Erythroblast (primary cell): Measurements from ENCODE around the gene LRRC49.
A peak's percentile ranks its signal among the peaks of the same experiment; 100 is the strongest.
"Not testable (repeated sequence)": the region's sequence is repeated elsewhere in the genome, so short reads cannot be mapped to it uniquely, and the experiment has no call there.

Experiments used
- DNase-seq, 2 experiments: peaks; one replicate each; lab custom pipeline; 2025; lab: John Stamatoyannopoulos, UW
- GATA1 ChIP-seq: IDR thresholded peaks from 2 replicates; pipeline ENCODE4 v1.6.1; 2011; ENCODE audit warnings: low read depth, mild to moderate bottlenecking, control low read depth, low read length, moderate library complexity
- POLR2A ChIP-seq: IDR thresholded peaks from 2 replicates; pipeline ENCODE4 v1.6.1; 2011; ENCODE audit warnings: mild to moderate bottlenecking, low read length

Gene LRRC49

DNA sequence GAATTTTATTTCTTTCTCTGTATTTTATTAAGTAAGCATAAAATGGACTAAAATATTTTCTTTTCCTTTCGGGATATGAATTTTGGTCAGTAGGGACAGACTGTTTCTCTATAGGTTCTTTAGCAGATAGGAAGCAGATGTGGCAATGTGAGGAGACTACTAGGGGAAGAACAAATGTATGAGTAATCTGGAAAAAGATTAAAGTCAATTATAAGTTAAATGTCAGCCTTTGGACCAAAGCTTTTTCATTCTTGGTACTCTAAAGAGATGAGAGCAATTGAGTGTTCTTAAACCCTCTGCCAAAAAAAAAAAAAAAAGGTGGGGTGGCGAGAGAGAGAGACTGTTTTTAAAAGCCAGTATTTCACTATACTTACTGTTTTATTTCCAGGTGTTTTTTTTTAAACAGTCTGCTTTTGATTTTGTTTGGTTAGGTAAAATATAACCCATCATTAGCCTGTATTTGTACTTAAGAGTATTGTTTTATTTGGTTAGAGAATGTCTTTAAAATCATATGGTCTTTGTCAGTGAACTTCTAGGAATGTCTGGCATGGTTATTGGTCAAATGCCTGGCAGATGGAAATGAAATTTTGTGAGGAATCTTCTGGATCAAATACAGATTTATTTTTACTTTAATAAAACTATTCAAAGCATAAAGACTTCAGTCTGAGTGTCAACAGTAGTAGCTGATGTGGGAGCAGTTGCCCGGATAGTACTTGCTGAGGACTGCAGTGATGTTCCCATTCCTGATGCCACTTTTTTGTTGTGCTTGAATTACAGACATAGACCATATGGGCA lies 63.8 kb downstream of the LRRC49 start:
- TF ChIP-seq GATA1 (no peak), POLR2A (no peak)
- DNase-seq: no peak

DNA sequence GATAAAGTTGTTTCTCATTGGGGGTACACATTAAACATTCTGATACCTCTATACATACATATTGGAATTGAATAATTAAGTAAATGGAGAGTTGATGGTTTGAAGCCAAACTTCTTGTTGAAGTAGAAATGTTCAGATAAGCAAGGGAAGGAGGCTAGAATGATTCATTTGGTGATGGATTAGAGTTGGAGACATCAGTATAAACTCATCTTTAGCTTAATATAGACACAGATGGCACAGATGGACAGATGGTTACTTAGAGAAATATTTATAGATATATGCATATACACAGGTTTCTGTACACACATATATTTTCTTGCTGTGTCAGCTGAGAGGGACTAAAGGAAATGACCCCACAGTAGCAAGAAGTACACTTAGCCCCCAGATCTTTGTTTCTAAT lies 69.5 kb downstream of the LRRC49 start:
- TF ChIP-seq GATA1: no peak
- TF ChIP-seq POLR2A: no peak
- DNase-seq: no peak

DNA sequence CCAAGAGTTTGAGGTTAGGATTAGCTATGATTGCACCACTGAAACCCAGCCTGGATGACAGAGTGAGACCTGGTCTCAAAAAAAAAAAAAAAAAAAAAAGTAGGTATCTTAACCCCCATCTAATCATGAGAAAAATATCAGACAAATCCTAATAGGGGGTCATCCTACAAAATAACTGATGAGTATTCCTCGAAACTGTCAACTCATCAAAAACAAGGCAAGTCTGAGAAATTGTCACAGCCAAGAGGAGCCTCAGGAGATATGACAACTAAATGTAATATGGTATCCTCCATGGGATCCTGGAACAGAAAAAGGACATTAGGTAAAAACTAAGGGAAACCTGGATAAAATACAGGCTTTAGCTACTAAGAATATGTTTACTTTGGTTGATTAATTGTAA lies 70.6 kb downstream of the LRRC49 start:
- TF ChIP-seq POLR2A (no peak), GATA1 (no peak)
- no peak for DNase-seq

DNA sequence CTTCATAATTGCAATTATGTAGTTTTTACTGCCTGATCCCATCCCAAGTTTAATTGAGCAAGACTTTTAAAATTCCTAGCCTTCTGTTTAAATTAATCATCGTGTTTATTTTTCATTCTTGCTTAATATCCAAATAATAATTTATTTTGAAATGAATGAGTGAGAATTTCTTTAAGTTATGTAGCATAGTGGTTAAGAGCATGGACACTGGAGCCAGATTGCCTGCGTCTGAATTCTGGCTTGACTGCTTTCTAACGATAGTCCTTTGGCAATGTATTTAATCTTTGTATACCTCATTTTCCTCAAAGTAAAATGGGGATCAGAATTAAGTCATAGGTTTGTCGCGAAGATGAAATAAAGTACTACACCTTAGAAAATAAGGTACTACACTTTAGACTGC lies 71.4 kb downstream of the LRRC49 start:
- DNase-seq: no peak
- TF ChIP-seq GATA1: no peak
- TF ChIP-seq POLR2A: no peak

DNA sequence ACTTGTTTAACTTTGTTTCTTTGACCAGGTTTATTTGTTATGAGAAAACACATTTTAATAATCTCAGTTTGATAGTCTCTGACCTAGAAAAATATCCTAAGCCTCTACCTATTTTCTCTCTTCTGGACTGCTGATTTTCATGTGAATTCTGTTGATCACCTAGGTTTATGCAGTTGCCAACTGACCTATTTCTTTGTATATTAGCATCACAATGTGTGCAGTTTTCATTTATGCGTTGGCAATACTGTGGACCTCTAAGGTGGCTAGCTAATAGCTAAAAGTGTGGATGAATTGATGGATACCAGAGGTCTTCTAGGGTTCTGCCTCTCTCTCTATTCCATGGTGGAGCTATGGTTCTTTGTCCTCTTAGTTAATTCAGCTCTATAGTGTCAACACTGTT lies 72.1 kb downstream of the LRRC49 start:
- no peak for DNase-seq
- TF ChIP-seq POLR2A (no peak), GATA1 (no peak)

- no peak for TF ChIP-seq POLR2A
- no peak for TF ChIP-seq GATA1
- DNase-seq: no peak
Measured at GRCh38 chr15:70967646-70968045, 75.0 kb downstream of the LRRC49 start.

DNA sequence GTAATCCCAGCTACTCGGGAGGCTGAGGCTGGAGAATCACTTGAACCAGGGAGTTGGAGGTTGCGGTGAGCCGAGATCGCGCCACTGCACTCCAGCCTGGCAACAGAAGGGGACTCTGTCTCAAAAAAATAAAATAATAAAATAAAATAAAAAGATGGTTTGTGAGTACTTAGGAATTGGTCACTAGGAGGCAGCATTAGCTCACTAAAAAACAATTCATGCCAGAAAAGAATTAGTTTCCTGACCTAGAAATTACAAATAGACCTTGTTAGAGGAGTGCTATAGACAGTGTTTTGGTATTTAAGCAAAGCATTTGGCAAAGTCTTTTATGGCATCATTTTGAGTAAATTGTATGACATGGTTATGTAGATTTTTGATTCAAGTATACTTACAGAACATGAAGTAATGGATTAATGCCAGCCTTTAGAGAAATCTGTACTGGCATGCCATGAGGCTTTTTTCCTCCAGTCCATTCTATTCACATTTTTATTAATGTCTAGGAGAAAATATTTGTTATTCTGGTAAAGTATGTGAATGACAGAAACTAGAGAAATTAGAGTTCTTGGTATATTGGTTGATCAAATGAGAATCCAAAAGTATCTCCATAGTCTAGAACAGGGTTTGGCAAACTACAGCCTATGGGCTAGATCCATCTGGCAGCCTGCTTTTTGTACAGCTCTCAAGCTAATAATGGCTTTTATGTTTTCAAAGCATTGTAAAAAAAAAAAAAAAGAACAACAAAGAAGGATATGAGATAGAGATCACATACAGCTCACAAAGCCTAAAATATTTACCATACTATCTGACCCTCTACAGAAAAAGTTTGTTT lies 81.6 kb downstream of the LRRC49 start:
- no peak for TF ChIP-seq GATA1
- no peak for TF ChIP-seq POLR2A

GRCh38 chr15:70976851-70977250 lies 84.2 kb downstream of the LRRC49 start:
- TF ChIP-seq GATA1 (no peak), POLR2A (no peak)
- DNase-seq: no peak

More for the DNA sequence above, 81.6 kb downstream of the LRRC49 start:
- DNase-seq: peak in 1 of 2 experiments; percentile 16

DNA sequence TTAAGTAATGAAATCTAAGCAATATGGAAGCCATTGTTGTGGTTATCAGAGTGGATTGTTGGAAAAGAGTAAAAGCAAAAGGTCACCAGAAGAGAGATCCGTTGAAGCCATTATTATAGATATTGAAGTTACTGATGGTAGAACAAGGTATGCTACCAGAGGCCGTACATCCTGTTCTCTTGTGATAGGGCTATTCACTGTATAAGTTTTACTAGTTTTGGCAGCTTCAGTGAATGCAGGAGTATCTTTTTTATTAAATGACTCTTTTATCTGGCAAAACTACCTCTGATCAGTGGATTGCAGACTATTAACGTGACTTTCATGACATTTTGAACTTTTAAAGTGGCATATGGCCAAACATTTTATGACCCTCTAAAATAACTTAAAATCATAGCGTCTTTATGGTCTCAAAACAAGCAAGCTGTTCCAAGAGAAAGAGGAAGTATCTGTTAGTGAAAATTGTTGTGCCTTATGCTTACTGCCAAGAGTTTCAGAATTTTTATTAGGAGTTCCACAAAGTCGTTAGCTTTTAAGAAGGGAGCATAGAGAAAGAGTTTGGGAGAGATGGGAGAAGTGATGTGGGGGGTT lies 102.9 kb downstream of the LRRC49 start:
- TF ChIP-seq GATA1 (no peak), POLR2A (no peak)
- DNase-seq: no peak

DNA sequence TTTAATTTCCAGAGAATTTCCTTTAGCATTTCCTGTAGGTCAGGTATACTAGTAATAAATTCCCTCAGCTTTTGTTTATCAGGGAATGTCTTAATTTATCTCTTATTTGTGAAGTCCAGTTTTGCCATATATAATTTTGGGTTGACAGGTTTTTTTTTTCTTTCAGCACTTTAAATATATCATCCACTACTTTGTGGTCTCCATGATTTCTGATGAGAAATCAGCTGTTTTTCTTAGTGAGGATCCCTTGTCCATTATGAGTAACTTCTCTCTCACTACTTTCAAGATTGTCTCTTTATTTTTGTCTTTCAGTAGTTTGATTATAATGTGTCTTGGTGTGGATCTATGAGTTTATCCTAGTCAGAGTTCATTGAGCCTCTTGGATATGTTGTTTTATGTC lies 105.7 kb downstream of the LRRC49 start:
- DNase-seq: no peak
- TF ChIP-seq POLR2A: no peak
- TF ChIP-seq GATA1: no peak

DNA sequence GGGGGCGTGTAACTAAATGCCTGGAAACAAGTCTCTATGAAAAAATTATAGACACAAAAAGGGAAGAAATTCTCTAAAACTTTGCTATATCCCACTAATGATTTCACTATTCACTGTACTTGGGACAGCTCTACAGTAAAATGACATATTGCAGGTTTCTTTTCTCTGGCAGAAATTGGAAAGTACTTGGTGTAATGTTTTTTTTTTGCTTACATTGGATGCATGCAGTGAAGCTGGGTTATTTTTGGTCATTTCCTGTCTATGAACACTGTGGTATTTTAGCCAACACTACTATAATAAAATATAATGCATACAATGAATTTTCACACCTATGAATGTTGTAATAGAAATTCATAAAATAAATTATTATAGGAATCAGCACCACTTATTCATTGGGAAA lies 109.7 kb downstream of the LRRC49 start:
- DNase-seq: no peak
- TF ChIP-seq GATA1 (no peak), POLR2A (no peak)

DNA sequence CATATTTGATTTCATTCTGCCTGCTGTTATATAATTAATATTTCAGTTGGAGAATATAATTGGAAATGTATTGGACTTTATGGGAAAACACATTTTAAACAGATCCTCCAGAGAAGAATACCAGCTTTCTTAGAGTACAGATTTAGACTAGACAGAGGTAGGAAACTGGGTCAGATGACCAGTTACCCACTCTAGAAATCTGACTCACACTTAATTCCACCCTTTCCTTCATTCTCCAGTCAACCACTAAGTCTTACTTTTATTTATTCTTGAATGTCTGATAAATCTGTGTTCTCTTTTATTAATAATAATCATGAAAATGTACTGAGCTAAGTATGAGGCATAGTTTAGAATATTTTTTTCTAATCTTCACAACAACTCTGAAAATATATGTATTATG lies 110.7 kb downstream of the LRRC49 start:
- DNase-seq: no peak
- TF ChIP-seq GATA1: no peak
- TF ChIP-seq POLR2A: no peak

- DNase-seq: not testable (repeated sequence)
Measured at GRCh38 chr15:71004506-71004905, 111.9 kb downstream of the LRRC49 start.

GRCh38 chr15:71005895-71006294 lies 113.3 kb downstream of the LRRC49 start:
- no peak for TF ChIP-seq POLR2A
- no peak for TF ChIP-seq GATA1
- no peak for DNase-seq
